ENCODE measurements around the gene CELSR1.

- no peak for TF ChIP-seq POLR2A (IDR thresholded peaks at IDR 0.05; ENCODE audit: low read length)
- no peak for TF ChIP-seq GATA1 (IDR thresholded peaks at IDR 0.05; ENCODE audit: low read depth, low read length)
These were observed 142.3 kb downstream of the CELSR1 start for GRCh38 chr22:46395145-46395544.

Measured in erythroblast (primary cell).